Trophoblast cell (in vitro differentiated cells and primary cell): ENCODE data around the gene AK5.

Experiments
- DNase-seq, 2 donors: peaks; one replicate each; pipeline ENCODE4 v3.0.0-alpha.2; 2016
- H2AFZ ChIP-seq: 2 replicates; pipeline ENCODE4 v1.6.1; 2013; ENCODE audit warnings: low read length, moderate library complexity, mild to moderate bottlenecking; ENCODE audit not compliant: insufficient read depth, poor library complexity
- H2AK5ac ChIP-seq: 2 replicates; pipeline ENCODE4 v1.6.1; 2013; ENCODE audit warnings: mild to moderate bottlenecking, low read length
- H2BK120ac ChIP-seq: 2 replicates; pipeline ENCODE4 v1.6.1; 2013; ENCODE audit warnings: low read length, mild to moderate bottlenecking, moderate library complexity; ENCODE audit not compliant: insufficient read depth, poor library complexity
- H2BK12ac ChIP-seq: 2 replicates; pipeline ENCODE4 v1.6.1; 2013; ENCODE audit warnings: mild to moderate bottlenecking, low read length, moderate library complexity
- H2BK5ac ChIP-seq: 2 replicates; pipeline ENCODE4 v1.6.1; 2013; ENCODE audit warnings: low read length, low read depth, moderate library complexity, mild to moderate bottlenecking; ENCODE audit not compliant: poor library complexity
- H3K14ac ChIP-seq: 2 replicates; pipeline ENCODE4 v1.6.1; 2013; ENCODE audit warnings: mild to moderate bottlenecking, low read length
- H3K18ac ChIP-seq: 2 replicates; pipeline ENCODE4 v1.6.1; 2013; ENCODE audit warnings: mild to moderate bottlenecking, low read length
- H3K23ac ChIP-seq: 2 replicates; pipeline ENCODE4 v1.6.1; 2013; ENCODE audit warnings: low read length
- H3K27ac ChIP-seq: 2 replicates; pipeline ENCODE4 v1.5.1; 2013; ENCODE audit warnings: low read depth, mild to moderate bottlenecking, inconsistent platforms, low read length, moderate library complexity
- H3K27me3 ChIP-seq: 2 replicates; pipeline ENCODE4 v1.6.1; 2013; ENCODE audit warnings: inconsistent platforms, mild to moderate bottlenecking, low read length, moderate library complexity; ENCODE audit not compliant: insufficient read depth
- H3K36me3 ChIP-seq, 2 experiments: 1 replicate in 1 of 2; 2 replicates in 1 of 2; pipeline ENCODE4 v1.6.1; 2013; ENCODE audit warnings: low read length in 2 of 2, mild to moderate bottlenecking in 2 of 2, moderate library complexity in 1 of 2; ENCODE audit not compliant: insufficient read depth in 2 of 2, control insufficient read depth in 1 of 2
- H3K4ac ChIP-seq: 2 replicates; pipeline ENCODE4 v1.6.1; 2013; ENCODE audit warnings: low read depth, mild to moderate bottlenecking, low read length, moderate library complexity
- H3K4me1 ChIP-seq, 2 experiments: 1 replicate in 1 of 2; 2 replicates in 1 of 2; pipeline ENCODE4 v1.6.1; 2013; ENCODE audit warnings: low read length in 2 of 2, mild to moderate bottlenecking in 2 of 2, moderate library complexity in 1 of 2; ENCODE audit not compliant: insufficient read depth in 2 of 2, control insufficient read depth in 1 of 2
- H3K4me2 ChIP-seq: 2 replicates; pipeline ENCODE4 v1.6.1; 2013; ENCODE audit warnings: inconsistent platforms, mild to moderate bottlenecking, low read length, moderate library complexity
- H3K4me3 ChIP-seq: 2 replicates; pipeline ENCODE4 v1.5.1; 2013; ENCODE audit warnings: mild to moderate bottlenecking, low read depth, low read length, inconsistent platforms
- H3K79me1 ChIP-seq: one replicate; pipeline ENCODE4 v1.6.1; 2013; ENCODE audit warnings: low read length
- H3K79me2 ChIP-seq: 2 replicates; pipeline ENCODE4 v1.6.1; 2013; ENCODE audit warnings: low read length, mild to moderate bottlenecking; ENCODE audit not compliant: control insufficient read depth, insufficient read depth, poor library complexity
- H3K9ac ChIP-seq: 2 replicates; pipeline ENCODE4 v1.6.1; 2013; ENCODE audit warnings: mild to moderate bottlenecking, low read length
- H3K9me3 ChIP-seq: 2 replicates; pipeline ENCODE4 v1.6.1; 2013; ENCODE audit warnings: low read depth, mild to moderate bottlenecking, control low read depth, inconsistent platforms, low read length; ENCODE audit not compliant: insufficient read depth
- H4K12ac ChIP-seq: 2 replicates; pipeline ENCODE4 v1.6.1; 2013; ENCODE audit warnings: low read depth, mild to moderate bottlenecking, low read length, moderate library complexity
- H4K8ac ChIP-seq: 2 replicates; pipeline ENCODE4 v1.6.1; 2013; ENCODE audit warnings: low read depth, mild to moderate bottlenecking, low read length, moderate library complexity
- H4K91ac ChIP-seq: one replicate; pipeline ENCODE4 v1.6.1; 2013; ENCODE audit warnings: low read depth, mild to moderate bottlenecking, low read length, moderate library complexity
- WGBS: extraction: QIAGEN DNeasy Blood & Tissue Kit; methylation state at CpG from one replicate; pipeline ENCODE4 v1.1.7; 2013; ENCODE audit warnings: missing lambda C conversion rate; ENCODE audit not compliant: insufficient read length, insufficient coverage; ENCODE audit errors: extremely low coverage; 5-methylcytosine and 5-hydroxymethylcytosine counted together

AK5 gene

DNA sequence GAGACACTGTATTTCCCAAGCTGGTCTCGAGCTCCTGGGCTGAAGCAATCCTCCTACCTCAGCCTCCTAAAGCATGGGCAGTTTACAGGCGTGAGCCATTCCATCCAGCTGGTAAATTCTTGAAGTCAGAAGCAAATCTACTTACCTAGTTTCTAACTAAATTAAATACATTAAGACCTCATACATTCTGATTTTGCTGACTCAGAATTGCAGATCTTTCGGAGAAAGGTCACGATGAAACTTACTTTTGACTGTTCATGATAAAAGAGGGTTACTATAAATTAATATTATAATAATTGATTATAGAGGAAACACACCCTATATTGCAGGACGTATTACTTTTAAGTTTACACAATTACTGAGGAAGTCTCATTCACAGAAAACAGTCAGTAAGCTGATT, 268.3 kb downstream of the AK5 start:
- H3K23ac ChIP-seq, result no peak overlapping the region
- no peak overlapping the region for H4K91ac ChIP-seq
- H3K9ac ChIP-seq, result no peak overlapping the region
- no peak overlapping the region for H2AK5ac ChIP-seq
- no peak overlapping the region for H2BK12ac ChIP-seq
- H3K4me2 ChIP-seq, result no peak overlapping the region
- DNase-seq, result no peak
- H3K36me3 ChIP-seq, result no peaks in the 10 kb centered on the region
- no peak overlapping the region for H3K27ac ChIP-seq
- no peaks in the 10 kb centered on the region for H3K4me1 ChIP-seq
- no peak overlapping the region for H2AFZ ChIP-seq
- no peak overlapping the region for H3K18ac ChIP-seq
- H3K4ac ChIP-seq, result no peak overlapping the region
- no peak overlapping the region for H2BK120ac ChIP-seq
- no CpG with 5 or more reads among the region's 5 CpGs for WGBS
- no peaks in the 10 kb centered on the region for H3K27me3 ChIP-seq
- no peak overlapping the region for H2BK5ac ChIP-seq
- H3K9me3 ChIP-seq, result no peaks in the 10 kb centered on the region
- H4K12ac ChIP-seq, result no peak overlapping the region
- H3K79me1 ChIP-seq, result no peaks in the 10 kb centered on the region
- H4K8ac ChIP-seq, result no peak overlapping the region
- H3K4me3 ChIP-seq, result no peak overlapping the region
- H3K14ac ChIP-seq, result no peak overlapping the region
- no peaks in the 10 kb centered on the region for H3K79me2 ChIP-seq

DNA sequence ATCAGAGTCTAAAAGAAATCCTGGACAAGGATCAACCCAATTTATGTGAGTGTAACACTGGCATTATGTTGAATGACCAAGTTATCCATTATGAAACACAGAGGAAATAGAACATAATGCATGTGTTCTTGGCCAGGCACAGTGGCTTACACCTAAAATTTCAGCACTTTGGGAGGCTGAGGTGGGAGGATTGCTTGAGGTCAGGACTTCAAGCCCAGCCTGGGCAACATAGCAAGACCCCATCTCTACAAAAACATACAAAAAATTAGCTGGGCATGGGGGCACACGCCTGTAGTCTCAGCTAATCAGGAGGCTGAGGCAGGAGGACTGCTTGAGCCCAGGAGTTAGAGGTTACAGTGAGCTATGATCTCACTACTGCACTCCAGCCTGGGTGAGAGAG, 270.8 kb downstream of the AK5 start:
- no peak overlapping the region for H3K23ac ChIP-seq
- no peak overlapping the region for H2AFZ ChIP-seq
- no peaks in the 10 kb centered on the region for H3K79me1 ChIP-seq
- no peak for DNase-seq
- no peaks in the 10 kb centered on the region for H3K9me3 ChIP-seq
- H4K8ac ChIP-seq, result no peak overlapping the region
- H3K14ac ChIP-seq, result no peak overlapping the region
- no peak overlapping the region for H4K12ac ChIP-seq
- H3K4ac ChIP-seq, result no peak overlapping the region
- no peak overlapping the region for H3K18ac ChIP-seq
- H2BK5ac ChIP-seq, result no peak overlapping the region
- no peak overlapping the region for H2BK12ac ChIP-seq
- H2AK5ac ChIP-seq, result no peak overlapping the region
- no peaks in the 10 kb centered on the region for H3K79me2 ChIP-seq
- H3K27me3 ChIP-seq, result no peaks in the 10 kb centered on the region
- H3K4me1 ChIP-seq, result no peaks in the 10 kb centered on the region
- H3K27ac ChIP-seq, result no peak overlapping the region
- no peak overlapping the region for H3K4me2 ChIP-seq
- no peak overlapping the region for H3K9ac ChIP-seq
- no peak overlapping the region for H4K91ac ChIP-seq
- H2BK120ac ChIP-seq, result no peak overlapping the region
- H3K4me3 ChIP-seq, result no peak overlapping the region
- H3K36me3 ChIP-seq, result no peaks in the 10 kb centered on the region
- no CpG with 5 or more reads among the region's 1 CpG for WGBS

DNA sequence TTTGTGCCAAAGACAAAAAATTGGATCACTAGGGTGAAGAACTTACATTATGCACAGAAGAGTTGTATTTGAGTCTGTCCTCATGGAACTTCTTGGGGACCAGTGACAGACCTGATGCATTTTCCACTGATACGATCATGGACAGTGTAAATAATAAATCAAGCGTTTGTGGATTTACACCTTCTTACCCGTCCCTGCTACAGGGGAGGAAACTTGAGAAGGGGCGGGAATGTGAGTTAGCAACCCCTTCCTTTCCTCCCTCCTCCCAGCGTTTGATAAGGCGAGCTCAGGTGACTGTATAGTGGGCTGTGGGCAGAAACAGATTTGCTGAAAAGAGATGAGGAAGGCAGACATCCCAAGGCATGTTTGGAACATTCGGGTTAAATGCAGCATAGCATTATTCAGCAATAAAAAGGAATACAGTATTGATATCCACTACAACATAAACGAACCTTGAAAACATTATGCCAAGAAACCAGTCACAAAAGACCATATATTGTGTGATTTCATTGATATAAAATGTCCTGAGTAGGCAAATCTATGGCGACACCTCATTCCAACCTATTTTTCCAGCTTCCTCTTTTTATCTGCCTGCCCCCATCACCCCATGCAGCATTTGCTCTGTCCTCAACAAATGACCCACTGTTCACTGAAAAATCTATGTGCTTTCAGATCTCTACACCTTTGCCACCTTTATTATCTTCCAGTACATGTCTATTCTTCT, 271.9 kb downstream of the AK5 start:
- Histone ChIP-seq H2BK5ac (no peak overlapping the region), H3K36me3 (no peaks in the 10 kb centered on the region), H4K91ac (no peak overlapping the region), H2BK120ac (no peak overlapping the region), H3K79me2 (no peaks in the 10 kb centered on the region), H3K14ac (no peak overlapping the region), H2AK5ac (no peak overlapping the region), H3K18ac (no peak overlapping the region), H3K9me3 (no peaks in the 10 kb centered on the region), H2BK12ac (no peak overlapping the region), H4K8ac (no peak overlapping the region), H2AFZ (no peak overlapping the region), H3K4ac (no peak overlapping the region), H3K79me1 (no peaks in the 10 kb centered on the region), H3K4me1 (no peaks in the 10 kb centered on the region), H3K23ac (no peak overlapping the region), H3K27me3 (no peaks in the 10 kb centered on the region), H3K4me2 (no peak overlapping the region), H4K12ac (no peak overlapping the region), H3K4me3 (no peak overlapping the region), H3K9ac (no peak overlapping the region), H3K27ac (no peak overlapping the region)
- no peak for DNase-seq
- WGBS, result no CpG with 5 or more reads among the region's 9 CpGs

DNA sequence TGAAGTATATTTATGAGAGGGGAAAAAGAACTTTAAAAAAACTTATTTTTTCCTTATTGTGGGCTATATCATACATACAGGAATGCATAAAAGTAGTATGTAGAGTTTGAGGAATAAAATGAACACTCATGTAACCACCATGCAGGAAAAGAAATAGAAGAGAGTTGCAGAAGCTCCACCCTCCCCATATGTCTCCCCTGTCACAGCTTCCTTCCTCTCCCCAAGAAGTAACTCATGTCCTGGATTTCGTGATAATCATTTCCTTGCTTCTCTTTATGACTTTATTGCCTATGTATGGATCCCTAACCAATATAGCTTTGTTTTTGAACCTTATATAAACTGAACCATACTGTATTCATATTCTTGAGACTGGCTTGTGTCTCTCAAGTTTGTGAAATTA, 274.2 kb downstream of the AK5 start:
- WGBS, result no CpG with 5 or more reads among the region's 1 CpG

More for the DNA sequence above, 274.2 kb downstream of the AK5 start:
- no peak overlapping the region for H4K8ac ChIP-seq
- H4K12ac ChIP-seq, result no peak overlapping the region
- H3K4ac ChIP-seq, result no peak overlapping the region
- no peak overlapping the region for H3K18ac ChIP-seq
- H2BK12ac ChIP-seq, result no peak overlapping the region
- H4K91ac ChIP-seq, result no peak overlapping the region
- no peaks in the 10 kb centered on the region for H3K4me1 ChIP-seq
- H3K4me3 ChIP-seq, result no peak overlapping the region
- H3K79me1 ChIP-seq, result no peaks in the 10 kb centered on the region
- H3K36me3 ChIP-seq, result no peaks in the 10 kb centered on the region
- no peaks in the 10 kb centered on the region for H3K79me2 ChIP-seq
- H3K9ac ChIP-seq, result no peak overlapping the region
- no peak overlapping the region for H3K4me2 ChIP-seq
- DNase-seq, result no peak
- no peak overlapping the region for H2AK5ac ChIP-seq
- H3K27ac ChIP-seq, result no peak overlapping the region
- H2BK120ac ChIP-seq, result no peak overlapping the region
- H2AFZ ChIP-seq, result no peak overlapping the region
- H2BK5ac ChIP-seq, result no peak overlapping the region
- no peaks in the 10 kb centered on the region for H3K9me3 ChIP-seq
- H3K27me3 ChIP-seq, result no peaks in the 10 kb centered on the region
- H3K14ac ChIP-seq, result no peak overlapping the region
- H3K23ac ChIP-seq, result no peak overlapping the region
